CD14-positive monocyte (primary cell): ENCODE data around the gene ABCG8. TPM values are rescaled to one million over a fixed set of nuclear protein-coding genes. Genes with fewer than 3 reads are reported as not detected.
A peak's percentile ranks its signal among the peaks of the same experiment; 100 is the strongest.

Experiments
- DNase-seq, 3 donors: peaks; one replicate each; pipeline ENCODE4 v3.0.0-alpha.2; 2011 to 2022
- H2AFZ ChIP-seq: 2 replicates; pipeline ENCODE4 v1.6.0; 2012; ENCODE audit warnings: mild to moderate bottlenecking, low read depth, low read length, inconsistent platforms; ENCODE audit not compliant: insufficient read depth, poor library complexity, severe bottlenecking
- H3K27ac ChIP-seq, 2 donors: 1 replicate in 1 of 2; 2 replicates in 1 of 2; pipeline ENCODE4 v1.5.1; 2012 to 2013; ENCODE audit warnings: low read length in 2 of 2, control low read depth in 1 of 2, inconsistent platforms in 1 of 2, low read depth in 1 of 2, mild to moderate bottlenecking in 1 of 2
- H3K27me3 ChIP-seq, 2 donors: one replicate each; pipeline versions ENCODE4 v1.6.0 to v1.6.1; 2011 to 2013; ENCODE audit warnings: low read length in 2 of 2; ENCODE audit not compliant: control insufficient read depth in 2 of 2, insufficient read depth in 2 of 2
- H3K36me3 ChIP-seq, 2 donors: replicated peaks in 1 of 2; 1 replicate in 1 of 2; 2 replicates in 1 of 2; pipeline versions ENCODE4 v1.5.1 to v1.6.1; 2012 to 2013; ENCODE audit warnings: low read length in 2 of 2, control low read depth in 1 of 2, inconsistent platforms in 1 of 2, mild to moderate bottlenecking in 1 of 2; ENCODE audit not compliant: insufficient read depth in 2 of 2, control insufficient read depth in 1 of 2
- H3K4me1 ChIP-seq, 2 donors: 1 replicate in 1 of 2; 2 replicates in 1 of 2; pipeline versions ENCODE4 v1.5.1 to v1.6.1; 2012 to 2013; ENCODE audit warnings: low read length in 2 of 2, control low read depth in 1 of 2, inconsistent platforms in 1 of 2, mild to moderate bottlenecking in 1 of 2, moderate library complexity in 1 of 2; ENCODE audit not compliant: insufficient read depth in 2 of 2, control insufficient read depth in 1 of 2
- H3K4me2 ChIP-seq: replicated peaks from 2 replicates; pipeline ENCODE3; 2012; ENCODE audit warnings: low read length, moderate library complexity, mild to moderate bottlenecking; ENCODE audit not compliant: poor library complexity, severe bottlenecking; ENCODE audit errors: extremely low read depth
- H3K4me3 ChIP-seq, 3 experiments: fragments of 200-600 bp in 1 of 3; sonication (generic) in 1 of 3; replicated peaks in 1 of 3; 1 replicate in 2 of 3; 2 replicates in 1 of 3; pipeline ENCODE4 v1.5.1; 2011 to 2013; ENCODE audit warnings: low read length in 3 of 3, mild to moderate bottlenecking in 3 of 3, control low read depth in 2 of 3, low read depth in 2 of 3, inconsistent platforms in 1 of 3, moderate library complexity in 1 of 3
- H3K79me2 ChIP-seq: 2 replicates; pipeline ENCODE4 v1.6.0; 2012; ENCODE audit warnings: mild to moderate bottlenecking, control low read depth, inconsistent platforms, low read length, moderate library complexity; ENCODE audit not compliant: insufficient read depth
- H3K9ac ChIP-seq: 2 replicates; pipeline ENCODE4 v1.6.0; 2017; ENCODE audit warnings: low read length, mild to moderate bottlenecking; ENCODE audit not compliant: insufficient read depth, poor library complexity, severe bottlenecking
- H3K9me3 ChIP-seq, 2 donors: replicated peaks in 1 of 2; 1 replicate in 1 of 2; 2 replicates in 1 of 2; pipeline versions ENCODE4 v1.5.1 to v1.6.1; 2012 to 2013; ENCODE audit warnings: low read length in 2 of 2, control low read depth in 1 of 2; ENCODE audit not compliant: control insufficient read depth in 1 of 2, insufficient read depth in 1 of 2
- H4K20me1 ChIP-seq: 2 replicates; pipeline ENCODE4 v1.6.0; 2012; ENCODE audit warnings: mild to moderate bottlenecking, low read length, control low read depth, moderate library complexity; ENCODE audit not compliant: insufficient read depth
- H3K27ac Mint-ChIP-seq, 7 donors: one replicate each; pipeline ENCODE4 v1.8.0; 2020; ENCODE audit warnings: mild to moderate bottlenecking in 7 of 7, mixed read lengths in 7 of 7, moderate library complexity in 6 of 7, inconsistent platforms in 2 of 7
- H3K27me3 Mint-ChIP-seq, 3 donors: one replicate each; pipeline ENCODE4 v1.8.0; 2021 to 2022; ENCODE audit warnings: low read depth in 3 of 3, mild to moderate bottlenecking in 3 of 3, mixed read lengths in 3 of 3, moderate library complexity in 3 of 3, inconsistent platforms in 1 of 3
- H3K36me3 Mint-ChIP-seq, 2 donors: one replicate each; pipeline ENCODE4 v1.8.0; 2020; ENCODE audit warnings: mixed read lengths in 2 of 2, inconsistent platforms in 1 of 2, mild to moderate bottlenecking in 1 of 2
- H3K4me1 Mint-ChIP-seq: one replicate; pipeline ENCODE4 v1.8.0; 2020; ENCODE audit warnings: mild to moderate bottlenecking, mixed read lengths
- H3K4me3 Mint-ChIP-seq, 2 donors: one replicate each; pipeline ENCODE4 v1.8.0; 2020; ENCODE audit warnings: mild to moderate bottlenecking in 2 of 2, mixed read lengths in 2 of 2, moderate library complexity in 1 of 2
- H3K9me3 Mint-ChIP-seq, 7 donors: one replicate each; pipeline ENCODE4 v1.8.0; 2020 to 2022; ENCODE audit warnings: mixed read lengths in 7 of 7, mild to moderate bottlenecking in 6 of 7, moderate library complexity in 6 of 7, inconsistent platforms in 2 of 7
- CTCF ChIP-seq: fragments of 200-600 bp; IDR thresholded peaks from one replicate; pipeline ENCODE4 v1.8.0; 2022; ENCODE audit warnings: antibody characterized with exemption, mild to moderate bottlenecking
- WGBS: methylation state at CpG from one replicate; pipeline ENCODE4 v1.1.5; 2013; ENCODE audit warnings: missing lambda C conversion rate; ENCODE audit not compliant: insufficient coverage; 5-methylcytosine and 5-hydroxymethylcytosine counted together
- intact Hi-C, 2 donors: fragments of 100-400 bp; cut with micrococcal nuclease; formaldehyde crosslinking; loops; one replicate each; pipeline versions ENCODE4 v1.15.0 to v1.15.1; 2023
- polyA plus RNA-seq, 3 donors: library from polyadenylated mRNA; depleted of rRNA in 1 of 3; unstranded in 2 of 3; stranded (reverse) in 1 of 3; fragments of 300-500 nt in 2 of 3; fragments of >200 nt in 1 of 3; fragmentation: Illumina TruSeq in 2 of 3; gene quantifications; 1 replicate in 2 of 3; 2 replicates in 1 of 3; pipeline ENCODE4 v1.2.3, GENCODE V29; 2012 to 2021

Gene ABCG8
- polyA plus RNA-seq, 3 donors = not detected

- 99% methylated on average over 8 of the region's 11 CpGs for WGBS
- H3K36me3 ChIP-seq = peaks cover 67 to 96% of the 10 kb centered on the region in 2 donors
- no peaks in the 10 kb centered on the region for H3K4me1 ChIP-seq
- H3K27ac Mint-ChIP-seq = peak overlapping the region in 1 of 7 donors; percentile 4
- no peaks in the 10 kb centered on the region for H3K4me1 Mint-ChIP-seq
- peaks cover 64 to 71% of the 10 kb centered on the region in 2 donors for H3K36me3 Mint-ChIP-seq
- H3K79me2 ChIP-seq = no peaks in the 10 kb centered on the region
- no peaks in the 10 kb centered on the region for H3K9me3 Mint-ChIP-seq
- intact Hi-C loops = no loop called here
- no peak overlapping the region for H2AFZ ChIP-seq
- no peaks in the 10 kb centered on the region for H3K9me3 ChIP-seq
- no peak overlapping the region for H3K9ac ChIP-seq
- no peak overlapping the region for H3K27ac ChIP-seq
- H4K20me1 ChIP-seq = no peaks in the 10 kb centered on the region
- no peaks in the 10 kb centered on the region for H3K27me3 ChIP-seq
- no peaks in the 10 kb centered on the region for H3K27me3 Mint-ChIP-seq
- H3K4me2 ChIP-seq = no peak overlapping the region
- H3K4me3 Mint-ChIP-seq = no peak overlapping the region
- no peak for TF ChIP-seq CTCF
- no peak overlapping the region for H3K4me3 ChIP-seq
- DNase-seq = no peak
Observed at GRCh38 chr2:43898838-43899346, 60.1 kb downstream of the ABCG8 start.

GRCh38 chr2:43899589-43899988 lies 60.8 kb downstream of the ABCG8 start:
- Histone ChIP-seq H3K4me2 (no peak overlapping the region), H3K9ac (no peak overlapping the region), H3K9me3 (no peaks in the 10 kb centered on the region), H3K36me3 (peaks cover 61 to 96% of the 10 kb centered on the region in 2 donors), H4K20me1 (no peaks in the 10 kb centered on the region), H3K27ac (no peak overlapping the region), H3K4me1 (no peaks in the 10 kb centered on the region), H3K27me3 (no peaks in the 10 kb centered on the region), H3K79me2 (no peaks in the 10 kb centered on the region), H2AFZ (no peak overlapping the region), H3K4me3 (no peak overlapping the region)
- no peak overlapping the region for H3K4me3 Mint-ChIP-seq
- no peak for DNase-seq
- H3K9me3 Mint-ChIP-seq = no peaks in the 10 kb centered on the region
- no peak overlapping the region for H3K27ac Mint-ChIP-seq
- H3K27me3 Mint-ChIP-seq = no peaks in the 10 kb centered on the region
- WGBS = no CpG with 5 or more reads among the region's 2 CpGs
- intact Hi-C loops = no loop called here
- peaks cover 66 to 76% of the 10 kb centered on the region in 2 donors for H3K36me3 Mint-ChIP-seq
- no peak for TF ChIP-seq CTCF
- no peaks in the 10 kb centered on the region for H3K4me1 Mint-ChIP-seq
